HG03039 (cell line): ENCODE measurements around the gene TRERF1.
"Not testable (repeated sequence)": the region's sequence is repeated elsewhere in the genome, so short reads cannot be mapped to it uniquely, and the experiment has no call there.

ENCODE experiments used
- ATAC-seq: cut with Tn5 transposase; IDR thresholded peaks from one replicate; pipeline ENCODE4 v1.9.1; 2021; ENCODE audit warnings: mild to moderate bottlenecking, moderate library complexity; ENCODE audit not compliant: unreplicated experiment

Gene TRERF1

GRCh38 chr6:42344756-42345155 is 107.0 kb downstream of the TRERF1 start:
- no peak for ATAC-seq

DNA sequence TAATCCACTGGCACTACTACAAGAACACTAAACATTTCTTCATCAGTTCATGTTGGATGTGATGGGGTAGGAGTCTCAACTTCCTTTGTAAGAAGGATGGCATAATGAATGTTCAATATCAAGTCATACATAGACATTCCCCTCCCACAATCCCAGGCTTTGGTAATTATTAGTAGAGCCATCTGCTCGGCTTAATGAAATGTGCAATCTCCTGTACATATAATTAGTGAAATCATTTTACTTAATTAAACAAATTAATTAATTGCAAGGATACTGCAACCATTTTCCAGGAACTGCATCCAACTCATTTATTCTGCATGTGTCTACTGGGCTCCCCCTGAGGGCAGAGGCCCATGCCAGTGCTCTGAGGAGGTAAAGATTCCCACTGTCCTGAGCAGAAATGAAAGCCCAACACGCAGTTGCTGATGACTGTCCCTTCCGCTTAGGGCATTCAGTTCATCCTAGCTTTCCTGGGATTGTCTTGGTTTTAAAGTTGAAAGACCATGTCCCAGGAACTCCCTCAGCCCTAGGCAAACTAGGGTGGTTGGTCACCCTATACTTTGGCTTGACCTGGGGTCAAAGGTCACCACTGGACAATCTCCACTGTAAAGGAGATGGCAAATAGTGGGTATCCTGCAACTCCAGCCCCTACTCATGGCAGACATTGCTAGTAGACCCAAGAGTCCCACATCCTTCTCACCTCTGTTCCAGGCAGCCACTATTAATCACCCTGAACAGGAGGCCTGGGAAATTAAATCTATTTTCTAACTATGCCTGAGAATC is 109.8 kb downstream of the TRERF1 start:
- ATAC-seq, result no peak

DNA sequence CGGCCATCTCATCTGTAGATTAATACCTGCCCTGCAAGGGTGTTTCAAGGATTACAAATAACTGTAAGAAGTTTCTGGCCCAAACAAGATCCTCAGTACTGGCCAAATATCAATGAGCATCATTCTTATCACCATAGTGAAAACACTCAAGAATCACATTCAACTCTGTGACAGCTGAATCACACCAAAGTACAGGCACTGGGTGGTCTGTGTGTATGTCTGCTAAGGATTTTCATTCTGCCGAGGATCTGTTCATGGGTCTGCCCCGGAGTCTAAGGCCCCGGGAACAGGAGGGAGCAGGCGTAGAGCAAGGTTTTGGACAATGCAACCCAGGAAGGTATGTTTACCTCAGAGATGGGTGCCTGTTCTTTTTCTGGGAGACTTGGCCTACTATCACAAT is 110.5 kb downstream of the TRERF1 start:
- no peak for ATAC-seq

DNA sequence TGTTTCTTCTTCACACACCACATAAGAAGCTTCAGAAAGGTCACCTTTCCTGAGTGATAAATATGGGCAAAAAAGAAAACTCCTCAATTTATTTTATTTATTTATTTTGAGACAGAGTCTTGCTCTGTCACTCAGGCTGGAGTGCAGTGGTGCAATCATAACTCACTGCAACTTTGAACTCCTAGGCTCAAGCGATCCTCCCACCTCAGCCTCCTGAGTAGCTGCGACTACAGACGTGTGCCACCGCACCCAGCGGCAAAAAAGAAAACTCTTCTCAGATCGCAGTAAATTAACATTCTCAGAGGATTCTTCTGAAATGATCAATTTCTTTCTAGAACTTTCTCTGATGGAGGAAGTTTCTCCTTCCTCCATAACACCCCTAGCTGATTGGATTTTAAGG is 111.2 kb downstream of the TRERF1 start:
- no peak for ATAC-seq

- peak; percentile 65 for ATAC-seq
Observed at GRCh38 chr6:42339991-42340401, 111.7 kb downstream of the TRERF1 start.

DNA sequence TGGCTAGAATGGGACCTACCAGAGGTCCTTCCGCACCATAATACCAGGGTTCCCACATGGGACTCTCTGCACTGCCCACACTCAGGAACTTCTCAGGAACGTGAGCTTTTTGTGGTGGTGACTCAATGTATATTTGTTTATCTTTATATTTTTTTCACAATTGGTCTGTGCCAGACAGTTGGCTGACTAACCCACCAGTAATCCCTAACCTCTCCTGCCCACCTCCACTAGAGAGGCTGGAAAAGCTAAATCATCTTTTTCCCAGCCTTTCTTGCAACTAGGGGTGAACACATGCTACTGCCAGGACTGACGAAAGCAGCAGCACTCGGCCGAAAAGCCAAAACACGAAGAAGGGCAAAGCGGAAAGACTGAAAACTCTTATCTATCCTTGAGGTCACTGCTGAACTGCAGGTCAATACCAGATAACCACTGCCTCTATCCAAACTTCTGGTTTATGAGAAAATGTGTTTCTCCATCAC is 112.9 kb downstream of the TRERF1 start:
- ATAC-seq, result no peak

- no peak for ATAC-seq
Observed at GRCh38 chr6:42337985-42338743, 113.6 kb downstream of the TRERF1 start.

DNA sequence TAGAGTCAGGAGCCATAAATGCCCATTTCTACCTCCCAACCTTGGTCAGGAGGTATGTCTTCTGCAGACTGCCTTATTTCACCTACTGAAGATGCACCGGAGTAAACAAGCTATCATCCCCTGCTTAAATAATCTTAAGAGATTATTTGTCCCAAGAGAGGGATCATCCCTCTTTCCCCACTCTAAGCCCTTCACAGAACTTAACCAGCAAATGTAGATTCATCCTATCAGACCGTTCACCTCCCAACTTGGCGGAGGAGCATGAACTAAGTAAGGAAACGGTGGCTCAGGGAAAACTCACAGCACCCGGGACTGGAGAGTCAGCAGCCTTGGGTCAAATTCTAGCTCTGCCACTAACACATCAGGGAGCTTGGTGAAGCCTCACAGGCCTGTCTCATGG is 115.3 kb downstream of the TRERF1 start:
- no peak for ATAC-seq

- no peak for ATAC-seq
Observed at GRCh38 chr6:42335896-42336295, 115.8 kb downstream of the TRERF1 start.

GRCh38 chr6:42334870-42335269 is 116.9 kb downstream of the TRERF1 start:
- ATAC-seq, result no peak

GRCh38 chr6:42333612-42334011 is 118.1 kb downstream of the TRERF1 start:
- no peak for ATAC-seq

- no peak for ATAC-seq
Observed at GRCh38 chr6:42332916-42333315, 118.8 kb downstream of the TRERF1 start.

GRCh38 chr6:42331019-42331418 is 120.7 kb downstream of the TRERF1 start:
- ATAC-seq, result no peak

GRCh38 chr6:42326248-42326647 is 125.5 kb downstream of the TRERF1 start:
- no peak for ATAC-seq

DNA sequence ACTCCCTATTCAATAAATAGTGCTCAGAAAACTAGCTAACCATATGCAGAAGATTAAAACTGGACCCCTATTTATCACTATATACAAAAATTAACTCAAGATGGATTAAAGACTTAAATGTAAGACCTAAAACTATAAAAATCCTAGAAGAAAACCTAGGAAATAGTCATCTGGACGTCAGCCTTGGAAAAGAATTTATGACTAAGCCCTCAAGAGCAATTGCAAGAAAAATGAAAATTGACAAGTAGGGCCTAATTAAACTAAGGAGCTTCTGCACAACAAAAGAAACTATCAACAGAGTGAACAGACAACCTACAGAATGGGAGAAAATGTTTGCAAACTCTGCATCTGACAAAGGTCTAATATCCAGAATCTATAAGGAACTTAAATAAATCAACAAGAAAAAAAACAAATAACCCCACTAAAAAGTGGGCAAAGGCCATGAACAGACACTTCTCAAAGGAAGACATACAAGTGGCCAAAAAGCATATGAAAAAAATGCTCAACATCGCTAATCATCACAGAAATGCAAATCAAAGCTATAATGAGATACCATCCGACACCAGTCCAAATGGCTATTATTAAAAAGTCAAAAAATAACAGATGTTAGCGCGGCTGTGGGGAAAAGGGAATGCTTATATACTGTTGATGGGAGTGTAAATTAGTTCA is 126.9 kb downstream of the TRERF1 start:
- not testable (repeated sequence) for ATAC-seq

DNA sequence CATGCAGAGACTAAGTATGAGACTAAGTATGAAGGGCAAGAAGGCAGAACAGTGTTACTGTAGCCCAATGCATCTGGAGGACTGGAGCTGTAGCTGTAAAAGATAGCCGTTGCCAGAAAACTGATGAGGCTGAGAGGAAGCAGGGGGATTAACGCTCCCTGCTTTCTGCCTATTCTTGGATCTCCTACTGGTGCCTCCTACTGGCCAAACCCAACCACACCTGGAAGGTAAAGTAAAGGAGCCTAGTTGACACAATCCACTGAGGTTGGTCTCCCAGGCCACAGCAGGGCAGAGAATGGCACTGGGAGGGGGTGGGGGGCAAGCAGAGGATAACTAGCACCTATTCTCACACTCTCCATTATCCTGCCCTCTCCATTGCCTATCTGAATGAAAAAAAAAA is 129.1 kb downstream of the TRERF1 start:
- ATAC-seq, result no peak

GRCh38 chr6:42321976-42322375 is 129.8 kb downstream of the TRERF1 start:
- ATAC-seq, result no peak

DNA sequence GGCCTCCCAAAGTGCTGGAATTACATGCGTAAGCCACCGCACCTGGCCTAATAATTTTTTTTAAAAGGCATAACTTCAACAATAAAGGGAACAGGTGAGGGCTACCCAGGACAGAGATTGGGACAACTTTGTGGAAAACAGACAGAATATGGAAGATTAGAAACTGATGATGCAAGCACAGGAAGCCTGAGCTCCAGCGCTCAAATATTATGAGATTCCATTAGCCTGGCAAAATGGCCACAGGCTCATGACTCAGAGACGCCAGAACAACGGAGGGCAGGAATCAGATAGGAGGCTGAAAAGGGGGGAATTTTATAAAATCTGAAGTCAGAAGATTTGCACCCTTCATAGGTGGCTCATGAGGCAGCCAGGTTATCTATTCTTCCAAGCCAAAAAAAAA is 131.0 kb downstream of the TRERF1 start:
- ATAC-seq, result no peak

DNA sequence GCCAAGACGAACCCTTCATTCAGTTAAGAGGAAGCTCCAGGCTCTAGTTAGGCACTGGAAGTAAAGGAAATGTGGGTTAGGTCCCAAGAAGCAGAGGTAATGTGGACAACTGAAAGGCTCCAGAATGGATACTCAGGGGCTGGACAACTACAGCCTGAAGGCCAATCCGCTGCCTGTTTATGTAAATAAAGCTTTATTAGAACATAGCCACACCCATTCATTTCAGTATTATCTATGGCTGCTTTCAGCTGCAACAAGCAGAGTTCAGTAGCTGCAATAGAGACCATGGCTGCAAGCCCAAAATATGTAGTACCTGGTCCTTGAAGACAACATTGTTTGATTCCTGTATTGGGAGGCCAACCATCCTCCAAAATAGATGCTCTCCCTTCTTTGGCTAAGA is 133.2 kb downstream of the TRERF1 start:
- no peak for ATAC-seq

- no peak for ATAC-seq
Observed at GRCh38 chr6:42316981-42317380, 134.7 kb downstream of the TRERF1 start.
